ENCODE results near the gene SDHA.

Gene SDHA

GRCh38 chr5:181566-181965, 36.6 kb upstream of the SDHA start:
- H2BK15ac ChIP-seq (ENCODE audit: low read length) = no peak overlapping the region
- no peak overlapping the region for H3K18ac ChIP-seq (ENCODE audit: low read length)
- no CpG with 5 or more reads among the region's 22 CpGs for WGBS, 2 donors (ENCODE audit: extremely low coverage in 2 of 2, insufficient read length in 2 of 2, insufficient replicate concordance in 1 of 2)
- no peaks in the 10 kb centered on the region for H3K27me3 ChIP-seq (ENCODE audit: control insufficient read depth in 3 of 3, insufficient read depth in 3 of 3, low read depth in 1 of 3, low read length in 3 of 3)
- no peak overlapping the region for H3K4ac ChIP-seq (ENCODE audit: low read length)
- H4K8ac ChIP-seq (ENCODE audit: low read depth, low read length) = peak overlapping the region; percentile 96
- H3K4me1 ChIP-seq (ENCODE audit: control insufficient read depth in 2 of 2, insufficient read depth in 1 of 2, low read depth in 1 of 2, low read length in 2 of 2) = peaks cover 3 to 5% of the 10 kb centered on the region in 2 donors
- no peak for DNase-seq (ENCODE audit: low spot score)
- H3K79me1 ChIP-seq (ENCODE audit: low read depth, low read length) = no peaks in the 10 kb centered on the region
- H3K36me3 ChIP-seq (replicated peaks in 1 of 2; ENCODE audit: control insufficient read depth in 2 of 2, insufficient read depth in 2 of 2, low read length in 2 of 2) = peaks cover 5 to 34% of the 10 kb centered on the region in 2 donors
- H3K27ac ChIP-seq (replicated peaks; ENCODE audit: low read length) = no peak overlapping the region
- peak overlapping the region; percentile 68 for H3K23ac ChIP-seq (ENCODE audit: low read depth, low read length, poor library complexity)
- no peaks in the 10 kb centered on the region for H3K9me3 ChIP-seq (replicated peaks in 1 of 2; ENCODE audit: control insufficient read depth in 2 of 2, insufficient read depth in 1 of 2, low read depth in 1 of 2, low read length in 2 of 2)
- no peak overlapping the region for H3K9ac ChIP-seq (ENCODE audit: low read depth, low read length, poor library complexity)
- H3K4me2 ChIP-seq (ENCODE audit: insufficient read depth, low read length, poor library complexity, severe bottlenecking) = no peak overlapping the region
- no peak overlapping the region for H2BK5ac ChIP-seq (ENCODE audit: low read length)
- H3K4me3 ChIP-seq (ENCODE audit: low read length in 2 of 2) = no peak overlapping the region
- H4K91ac ChIP-seq (ENCODE audit: low read depth, low read length, poor library complexity) = no peak overlapping the region
- no peak overlapping the region for H3K14ac ChIP-seq (ENCODE audit: low read length)
- no peak overlapping the region for H2BK120ac ChIP-seq (ENCODE audit: low read depth, low read length)
- H2BK12ac ChIP-seq (ENCODE audit: low read length) = no peak overlapping the region
- H2AFZ ChIP-seq (ENCODE audit: low read length) = no peak overlapping the region
- H2AK5ac ChIP-seq (ENCODE audit: low read depth, low read length) = no peak overlapping the region

GRCh38 chr5:182126-182525, 36.0 kb upstream of the SDHA start:
- Histone ChIP-seq H4K8ac (ENCODE audit: low read depth, low read length) (no peak overlapping the region), H3K14ac (ENCODE audit: low read length) (peak overlapping the region; percentile 14), H2BK12ac (ENCODE audit: low read length) (no peak overlapping the region), H3K36me3 (replicated peaks in 1 of 2; ENCODE audit: control insufficient read depth in 2 of 2, insufficient read depth in 2 of 2, low read length in 2 of 2) (peaks cover 5 to 31% of the 10 kb centered on the region in 2 donors), H3K4me2 (ENCODE audit: insufficient read depth, low read length, poor library complexity, severe bottlenecking) (no peak overlapping the region), H3K23ac (ENCODE audit: low read depth, low read length, poor library complexity) (peak overlapping the region; percentile 68), H2BK120ac (ENCODE audit: low read depth, low read length) (no peak overlapping the region), H2AFZ (ENCODE audit: low read length) (no peak overlapping the region), H3K9ac (ENCODE audit: low read depth, low read length, poor library complexity) (no peak overlapping the region), H3K4me3 (ENCODE audit: low read length in 2 of 2) (no peak overlapping the region), H3K79me1 (ENCODE audit: low read depth, low read length) (no peaks in the 10 kb centered on the region), H4K91ac (ENCODE audit: low read depth, low read length, poor library complexity) (no peak overlapping the region), H2AK5ac (ENCODE audit: low read depth, low read length) (no peak overlapping the region), H2BK5ac (ENCODE audit: low read length) (no peak overlapping the region), H3K9me3 (replicated peaks in 1 of 2; ENCODE audit: control insufficient read depth in 2 of 2, insufficient read depth in 1 of 2, low read depth in 1 of 2, low read length in 2 of 2) (no peaks in the 10 kb centered on the region), H3K27ac (replicated peaks; ENCODE audit: low read length) (no peak overlapping the region), H3K27me3 (ENCODE audit: control insufficient read depth in 3 of 3, insufficient read depth in 3 of 3, low read depth in 1 of 3, low read length in 3 of 3) (no peaks in the 10 kb centered on the region), H3K4me1 (ENCODE audit: control insufficient read depth in 2 of 2, insufficient read depth in 1 of 2, low read depth in 1 of 2, low read length in 2 of 2) (peaks cover 3 to 5% of the 10 kb centered on the region in 2 donors), H3K18ac (ENCODE audit: low read length) (no peak overlapping the region), H2BK15ac (ENCODE audit: low read length) (no peak overlapping the region), H3K4ac (ENCODE audit: low read length) (no peak overlapping the region)
- WGBS, 2 donors (ENCODE audit: extremely low coverage in 2 of 2, insufficient read length in 2 of 2, insufficient replicate concordance in 1 of 2) = no CpG with 5 or more reads among the region's 12 CpGs
- DNase-seq (ENCODE audit: low spot score) = no peak

DNA sequence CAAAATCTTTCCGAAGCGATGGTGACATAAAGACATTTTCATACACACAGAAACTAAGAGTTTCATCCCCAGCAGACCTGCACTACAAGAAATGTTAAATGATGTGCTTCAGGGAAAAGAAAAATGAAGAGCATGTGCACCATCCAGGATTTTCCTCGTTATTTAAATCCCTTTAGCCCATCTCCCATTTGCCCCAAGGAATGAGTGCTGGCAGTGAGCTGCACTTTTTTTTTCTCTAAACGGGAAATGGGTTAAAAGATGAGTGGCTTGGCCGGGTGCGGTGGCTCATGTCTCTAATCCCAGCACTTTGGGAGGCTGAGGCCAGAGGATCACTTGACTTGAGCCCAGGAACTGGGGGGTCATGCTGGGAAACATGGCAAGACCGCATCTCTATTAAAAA, 33.6 kb upstream of the SDHA start:
- H3K4ac ChIP-seq (ENCODE audit: low read length) = no peak overlapping the region
- no peak overlapping the region for H3K4me3 ChIP-seq (ENCODE audit: low read length in 2 of 2)
- H3K4me1 ChIP-seq (ENCODE audit: control insufficient read depth in 2 of 2, insufficient read depth in 1 of 2, low read depth in 1 of 2, low read length in 2 of 2) = peaks cover 13 to 14% of the 10 kb centered on the region in 2 donors
- H2BK5ac ChIP-seq (ENCODE audit: low read length) = no peak overlapping the region
- H2BK15ac ChIP-seq (ENCODE audit: low read length) = no peak overlapping the region
- H3K27ac ChIP-seq (replicated peaks; ENCODE audit: low read length) = no peak overlapping the region
- H3K36me3 ChIP-seq (replicated peaks in 1 of 2; ENCODE audit: control insufficient read depth in 2 of 2, insufficient read depth in 2 of 2, low read length in 2 of 2) = peaks cover 5 to 25% of the 10 kb centered on the region in 2 donors
- H2AK5ac ChIP-seq (ENCODE audit: low read depth, low read length) = no peak overlapping the region
- no peaks in the 10 kb centered on the region for H3K27me3 ChIP-seq (ENCODE audit: control insufficient read depth in 3 of 3, insufficient read depth in 3 of 3, low read depth in 1 of 3, low read length in 3 of 3)
- H3K9ac ChIP-seq (ENCODE audit: low read depth, low read length, poor library complexity) = no peak overlapping the region
- no peaks in the 10 kb centered on the region for H3K79me1 ChIP-seq (ENCODE audit: low read depth, low read length)
- no CpG with 5 or more reads among the region's 7 CpGs for WGBS, 2 donors (ENCODE audit: extremely low coverage in 2 of 2, insufficient read length in 2 of 2, insufficient replicate concordance in 1 of 2)
- H3K9me3 ChIP-seq (replicated peaks in 1 of 2; ENCODE audit: control insufficient read depth in 2 of 2, insufficient read depth in 1 of 2, low read depth in 1 of 2, low read length in 2 of 2) = no peaks in the 10 kb centered on the region
- H2BK12ac ChIP-seq (ENCODE audit: low read length) = no peak overlapping the region
- no peak overlapping the region for H2BK120ac ChIP-seq (ENCODE audit: low read depth, low read length)
- H3K23ac ChIP-seq (ENCODE audit: low read depth, low read length, poor library complexity) = no peak overlapping the region
- H3K4me2 ChIP-seq (ENCODE audit: insufficient read depth, low read length, poor library complexity, severe bottlenecking) = no peak overlapping the region
- H4K8ac ChIP-seq (ENCODE audit: low read depth, low read length) = no peak overlapping the region
- DNase-seq (ENCODE audit: low spot score) = no peak
- H3K18ac ChIP-seq (ENCODE audit: low read length) = no peak overlapping the region
- no peak overlapping the region for H2AFZ ChIP-seq (ENCODE audit: low read length)
- H4K91ac ChIP-seq (ENCODE audit: low read depth, low read length, poor library complexity) = no peak overlapping the region
- no peak overlapping the region for H3K14ac ChIP-seq (ENCODE audit: low read length)

DNA sequence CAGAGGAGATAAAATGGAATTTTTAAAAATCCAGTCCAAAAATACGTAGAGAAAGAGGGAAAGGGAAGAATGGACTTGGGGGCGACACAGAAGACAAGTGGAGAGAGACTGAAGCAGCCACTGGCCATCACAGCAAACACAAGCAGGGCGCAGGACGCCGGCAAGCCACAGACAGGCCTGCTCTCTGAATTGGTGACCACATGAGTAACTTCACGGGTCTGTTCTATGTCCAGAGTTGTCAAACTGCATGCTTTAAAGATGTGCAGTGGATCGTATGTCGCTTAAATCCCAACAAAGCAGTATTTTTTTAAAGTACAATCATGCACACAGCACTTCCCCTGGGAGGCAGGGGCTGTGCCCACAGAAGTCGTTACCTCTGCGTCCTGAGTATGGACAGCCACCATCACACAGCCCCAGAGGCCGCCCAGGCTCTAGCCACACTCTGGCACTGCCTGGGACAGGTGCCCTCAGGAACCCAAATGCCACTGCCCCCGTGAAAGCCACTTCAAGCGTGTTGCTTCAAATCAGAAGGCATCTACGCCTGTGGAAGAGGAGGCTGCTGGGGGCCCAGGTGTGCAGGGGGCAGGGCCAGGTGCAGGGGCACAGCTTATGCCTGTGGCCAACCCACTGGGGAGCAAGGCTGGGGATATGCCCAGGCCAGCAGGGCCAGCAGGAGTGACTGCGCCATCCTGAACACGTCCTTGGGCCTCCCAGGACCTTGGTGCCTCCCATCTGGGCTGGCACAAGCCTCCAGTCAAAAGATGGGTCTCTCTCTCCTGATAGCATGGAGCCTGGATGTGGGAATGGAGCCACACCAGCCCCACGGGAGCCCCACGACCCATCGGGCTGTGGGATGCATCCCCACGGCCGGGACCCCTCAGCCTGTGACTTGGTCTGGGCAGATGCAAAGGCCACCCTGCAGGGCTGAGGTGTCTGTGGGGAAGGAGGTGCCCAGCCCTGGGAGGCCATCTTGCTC, 32.7 kb upstream of the SDHA start:
- Histone ChIP-seq H3K27me3 (ENCODE audit: control insufficient read depth in 3 of 3, insufficient read depth in 3 of 3, low read depth in 1 of 3, low read length in 3 of 3) (no peaks in the 10 kb centered on the region), H2BK12ac (ENCODE audit: low read length) (no peak overlapping the region), H3K4ac (ENCODE audit: low read length) (no peak overlapping the region), H2BK120ac (ENCODE audit: low read depth, low read length) (no peak overlapping the region), H3K4me1 (ENCODE audit: control insufficient read depth in 2 of 2, insufficient read depth in 1 of 2, low read depth in 1 of 2, low read length in 2 of 2) (peaks cover 12 to 14% of the 10 kb centered on the region in 2 donors), H2BK15ac (ENCODE audit: low read length) (no peak overlapping the region), H3K23ac (ENCODE audit: low read depth, low read length, poor library complexity) (no peak overlapping the region), H3K14ac (ENCODE audit: low read length) (no peak overlapping the region), H3K4me3 (ENCODE audit: low read length in 2 of 2) (no peak overlapping the region), H4K91ac (ENCODE audit: low read depth, low read length, poor library complexity) (no peak overlapping the region), H3K79me1 (ENCODE audit: low read depth, low read length) (no peaks in the 10 kb centered on the region), H2AK5ac (ENCODE audit: low read depth, low read length) (no peak overlapping the region), H4K8ac (ENCODE audit: low read depth, low read length) (no peak overlapping the region), H2BK5ac (ENCODE audit: low read length) (no peak overlapping the region), H2AFZ (ENCODE audit: low read length) (no peak overlapping the region), H3K36me3 (replicated peaks in 1 of 2; ENCODE audit: control insufficient read depth in 2 of 2, insufficient read depth in 2 of 2, low read length in 2 of 2) (peaks cover 5 to 23% of the 10 kb centered on the region in 2 donors), H3K4me2 (ENCODE audit: insufficient read depth, low read length, poor library complexity, severe bottlenecking) (no peak overlapping the region), H3K9me3 (replicated peaks in 1 of 2; ENCODE audit: control insufficient read depth in 2 of 2, insufficient read depth in 1 of 2, low read depth in 1 of 2, low read length in 2 of 2) (no peaks in the 10 kb centered on the region), H3K18ac (ENCODE audit: low read length) (no peak overlapping the region), H3K27ac (replicated peaks; ENCODE audit: low read length) (no peak overlapping the region), H3K9ac (ENCODE audit: low read depth, low read length, poor library complexity) (no peak overlapping the region)
- DNase-seq (ENCODE audit: low spot score) = no peak
- no CpG with 5 or more reads among the region's 21 CpGs for WGBS, 2 donors (ENCODE audit: extremely low coverage in 2 of 2, insufficient read length in 2 of 2, insufficient replicate concordance in 1 of 2)
